Gastrocnemius medialis (tissue), 4 donors: ENCODE results near the gene TRAP1.

Experiments used
- POLR2A ChIP-seq, 2 donors: fragments of 450-650 bp; IDR thresholded peaks; one replicate each; pipeline ENCODE4 v1.6.1; 2017; ENCODE audit warnings: antibody characterized with exemption in 2 of 2, mild to moderate bottlenecking in 2 of 2, moderate library complexity in 2 of 2
- TF ChIP-seq, protein P1 (sequence below), 5 experiments: fragments of 450-650 bp in 3 of 5; fragments of 200-600 bp in 2 of 5; sonication (generic) in 2 of 5; IDR thresholded peaks in 4 of 5; conservative IDR thresholded peaks in 1 of 5; 1 replicate in 4 of 5; 2 replicates in 1 of 5; pipeline ENCODE4 v1.5.1; 2016 to 2019; ENCODE audit warnings: antibody characterized with exemption in 5 of 5, mild to moderate bottlenecking in 3 of 5, moderate library complexity in 3 of 5

- TF ChIP-seq, protein P1, sequence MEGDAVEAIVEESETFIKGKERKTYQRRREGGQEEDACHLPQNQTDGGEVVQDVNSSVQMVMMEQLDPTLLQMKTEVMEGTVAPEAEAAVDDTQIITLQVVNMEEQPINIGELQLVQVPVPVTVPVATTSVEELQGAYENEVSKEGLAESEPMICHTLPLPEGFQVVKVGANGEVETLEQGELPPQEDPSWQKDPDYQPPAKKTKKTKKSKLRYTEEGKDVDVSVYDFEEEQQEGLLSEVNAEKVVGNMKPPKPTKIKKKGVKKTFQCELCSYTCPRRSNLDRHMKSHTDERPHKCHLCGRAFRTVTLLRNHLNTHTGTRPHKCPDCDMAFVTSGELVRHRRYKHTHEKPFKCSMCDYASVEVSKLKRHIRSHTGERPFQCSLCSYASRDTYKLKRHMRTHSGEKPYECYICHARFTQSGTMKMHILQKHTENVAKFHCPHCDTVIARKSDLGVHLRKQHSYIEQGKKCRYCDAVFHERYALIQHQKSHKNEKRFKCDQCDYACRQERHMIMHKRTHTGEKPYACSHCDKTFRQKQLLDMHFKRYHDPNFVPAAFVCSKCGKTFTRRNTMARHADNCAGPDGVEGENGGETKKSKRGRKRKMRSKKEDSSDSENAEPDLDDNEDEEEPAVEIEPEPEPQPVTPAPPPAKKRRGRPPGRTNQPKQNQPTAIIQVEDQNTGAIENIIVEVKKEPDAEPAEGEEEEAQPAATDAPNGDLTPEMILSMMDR (IDR thresholded peaks at IDR 0.05 in 4 of 5, conservative IDR thresholded peaks at IDR 0.05 in 1 of 5) = no peak
- no peak for TF ChIP-seq POLR2A (IDR thresholded peaks at IDR 0.05)
Measured at GRCh38 chr16:3609895-3610697, 107.2 kb downstream of the TRAP1 start.
